CD14-positive monocyte (primary cell): ENCODE data around the gene ERC1. TPM values are rescaled to one million over a fixed set of nuclear protein-coding genes. Genes with fewer than 3 reads are reported as not detected.

Experiments used
- DNase-seq, 3 donors: peaks; one replicate each; pipeline ENCODE4 v3.0.0-alpha.2; 2011 to 2022
- H2AFZ ChIP-seq: 2 replicates; pipeline ENCODE4 v1.6.0; 2012; ENCODE audit warnings: mild to moderate bottlenecking, low read depth, low read length, inconsistent platforms; ENCODE audit not compliant: insufficient read depth, poor library complexity, severe bottlenecking
- H3K27ac ChIP-seq, 2 donors: 1 replicate in 1 of 2; 2 replicates in 1 of 2; pipeline ENCODE4 v1.5.1; 2012 to 2013; ENCODE audit warnings: low read length in 2 of 2, control low read depth in 1 of 2, inconsistent platforms in 1 of 2, low read depth in 1 of 2, mild to moderate bottlenecking in 1 of 2
- H3K27me3 ChIP-seq, 2 donors: one replicate each; pipeline versions ENCODE4 v1.6.0 to v1.6.1; 2011 to 2013; ENCODE audit warnings: low read length in 2 of 2; ENCODE audit not compliant: control insufficient read depth in 2 of 2, insufficient read depth in 2 of 2
- H3K36me3 ChIP-seq, 2 donors: replicated peaks in 1 of 2; 1 replicate in 1 of 2; 2 replicates in 1 of 2; pipeline versions ENCODE4 v1.5.1 to v1.6.1; 2012 to 2013; ENCODE audit warnings: low read length in 2 of 2, control low read depth in 1 of 2, inconsistent platforms in 1 of 2, mild to moderate bottlenecking in 1 of 2; ENCODE audit not compliant: insufficient read depth in 2 of 2, control insufficient read depth in 1 of 2
- H3K4me1 ChIP-seq, 2 donors: 1 replicate in 1 of 2; 2 replicates in 1 of 2; pipeline versions ENCODE4 v1.5.1 to v1.6.1; 2012 to 2013; ENCODE audit warnings: low read length in 2 of 2, control low read depth in 1 of 2, inconsistent platforms in 1 of 2, mild to moderate bottlenecking in 1 of 2, moderate library complexity in 1 of 2; ENCODE audit not compliant: insufficient read depth in 2 of 2, control insufficient read depth in 1 of 2
- H3K4me2 ChIP-seq: replicated peaks from 2 replicates; pipeline ENCODE3; 2012; ENCODE audit warnings: low read length, moderate library complexity, mild to moderate bottlenecking; ENCODE audit not compliant: poor library complexity, severe bottlenecking; ENCODE audit errors: extremely low read depth
- H3K4me3 ChIP-seq, 3 experiments: fragments of 200-600 bp in 1 of 3; sonication (generic) in 1 of 3; replicated peaks in 1 of 3; 1 replicate in 2 of 3; 2 replicates in 1 of 3; pipeline ENCODE4 v1.5.1; 2011 to 2013; ENCODE audit warnings: low read length in 3 of 3, mild to moderate bottlenecking in 3 of 3, control low read depth in 2 of 3, low read depth in 2 of 3, inconsistent platforms in 1 of 3, moderate library complexity in 1 of 3
- H3K79me2 ChIP-seq: 2 replicates; pipeline ENCODE4 v1.6.0; 2012; ENCODE audit warnings: mild to moderate bottlenecking, control low read depth, inconsistent platforms, low read length, moderate library complexity; ENCODE audit not compliant: insufficient read depth
- H3K9ac ChIP-seq: 2 replicates; pipeline ENCODE4 v1.6.0; 2017; ENCODE audit warnings: low read length, mild to moderate bottlenecking; ENCODE audit not compliant: insufficient read depth, poor library complexity, severe bottlenecking
- H3K9me3 ChIP-seq, 2 donors: replicated peaks in 1 of 2; 1 replicate in 1 of 2; 2 replicates in 1 of 2; pipeline versions ENCODE4 v1.5.1 to v1.6.1; 2012 to 2013; ENCODE audit warnings: low read length in 2 of 2, control low read depth in 1 of 2; ENCODE audit not compliant: control insufficient read depth in 1 of 2, insufficient read depth in 1 of 2
- H4K20me1 ChIP-seq: 2 replicates; pipeline ENCODE4 v1.6.0; 2012; ENCODE audit warnings: mild to moderate bottlenecking, low read length, control low read depth, moderate library complexity; ENCODE audit not compliant: insufficient read depth
- H3K27ac Mint-ChIP-seq, 7 donors: one replicate each; pipeline ENCODE4 v1.8.0; 2020; ENCODE audit warnings: mild to moderate bottlenecking in 7 of 7, mixed read lengths in 7 of 7, moderate library complexity in 6 of 7, inconsistent platforms in 2 of 7
- H3K27me3 Mint-ChIP-seq, 3 donors: one replicate each; pipeline ENCODE4 v1.8.0; 2021 to 2022; ENCODE audit warnings: low read depth in 3 of 3, mild to moderate bottlenecking in 3 of 3, mixed read lengths in 3 of 3, moderate library complexity in 3 of 3, inconsistent platforms in 1 of 3
- H3K36me3 Mint-ChIP-seq, 2 donors: one replicate each; pipeline ENCODE4 v1.8.0; 2020; ENCODE audit warnings: mixed read lengths in 2 of 2, inconsistent platforms in 1 of 2, mild to moderate bottlenecking in 1 of 2
- H3K4me1 Mint-ChIP-seq: one replicate; pipeline ENCODE4 v1.8.0; 2020; ENCODE audit warnings: mild to moderate bottlenecking, mixed read lengths
- H3K4me3 Mint-ChIP-seq, 2 donors: one replicate each; pipeline ENCODE4 v1.8.0; 2020; ENCODE audit warnings: mild to moderate bottlenecking in 2 of 2, mixed read lengths in 2 of 2, moderate library complexity in 1 of 2
- H3K9me3 Mint-ChIP-seq, 7 donors: one replicate each; pipeline ENCODE4 v1.8.0; 2020 to 2022; ENCODE audit warnings: mixed read lengths in 7 of 7, mild to moderate bottlenecking in 6 of 7, moderate library complexity in 6 of 7, inconsistent platforms in 2 of 7
- CTCF ChIP-seq: fragments of 200-600 bp; IDR thresholded peaks from one replicate; pipeline ENCODE4 v1.8.0; 2022; ENCODE audit warnings: antibody characterized with exemption, mild to moderate bottlenecking
- WGBS: methylation state at CpG from one replicate; pipeline ENCODE4 v1.1.5; 2013; ENCODE audit warnings: missing lambda C conversion rate; ENCODE audit not compliant: insufficient coverage; 5-methylcytosine and 5-hydroxymethylcytosine counted together
- intact Hi-C, 2 donors: fragments of 100-400 bp; cut with micrococcal nuclease; formaldehyde crosslinking; loops; one replicate each; pipeline versions ENCODE4 v1.15.0 to v1.15.1; 2023
- polyA plus RNA-seq, 3 donors: library from polyadenylated mRNA; depleted of rRNA in 1 of 3; unstranded in 2 of 3; stranded (reverse) in 1 of 3; fragments of 300-500 nt in 2 of 3; fragments of >200 nt in 1 of 3; fragmentation: Illumina TruSeq in 2 of 3; gene quantifications; 1 replicate in 2 of 3; 2 replicates in 1 of 3; pipeline ENCODE4 v1.2.3, GENCODE V29; 2012 to 2021

Gene ERC1
- polyA plus RNA-seq, 3 donors, result 4.0 to 14.3 (median 5.1) TPM

GRCh38 chr12:1284611-1285010 is 293.6 kb downstream of the ERC1 start:
- DNase-seq, result no peak
- no peak overlapping the region for H3K9ac ChIP-seq
- H3K9me3 ChIP-seq, result no peaks in the 10 kb centered on the region
- H3K27me3 ChIP-seq, result no peaks in the 10 kb centered on the region
- peaks cover 25% of the 10 kb centered on the region for H3K4me1 Mint-ChIP-seq
- H3K36me3 ChIP-seq, result no peaks in the 10 kb centered on the region
- H3K4me3 ChIP-seq, result no peak overlapping the region
- no peaks in the 10 kb centered on the region for H3K79me2 ChIP-seq
- no peak overlapping the region for H3K4me3 Mint-ChIP-seq
- H3K27ac Mint-ChIP-seq, result peak overlapping the region in 1 of 7 donors; percentile 54
- WGBS, result 100% methylated on average over 3 of the region's 4 CpGs
- H3K4me2 ChIP-seq, result no peak overlapping the region
- intact Hi-C loops, result no loop called here
- H4K20me1 ChIP-seq, result no peaks in the 10 kb centered on the region
- TF ChIP-seq CTCF, result no peak
- peaks cover 4 to 20% of the 10 kb centered on the region in 2 donors for H3K4me1 ChIP-seq
- no peak overlapping the region for H2AFZ ChIP-seq
- H3K9me3 Mint-ChIP-seq, result peaks cover 0 to 2% (median 0%) of the 10 kb centered on the region in 7 donors
- no peaks in the 10 kb centered on the region for H3K27me3 Mint-ChIP-seq
- peaks cover 8% of the 10 kb centered on the region in 2 donors for H3K36me3 Mint-ChIP-seq
- no peak overlapping the region for H3K27ac ChIP-seq

- 100% methylated on average over 2 of the region's 3 CpGs for WGBS
- H2AFZ ChIP-seq, result no peak overlapping the region
- H3K27ac Mint-ChIP-seq, result peak overlapping the region in 1 of 7 donors; percentile 16
- no peak for TF ChIP-seq CTCF
- peaks cover 34% of the 10 kb centered on the region for H3K4me1 Mint-ChIP-seq
- peaks cover 0 to 2% (median 0%) of the 10 kb centered on the region in 7 donors for H3K9me3 Mint-ChIP-seq
- peaks cover 23 to 29% of the 10 kb centered on the region in 2 donors for H3K4me1 ChIP-seq
- H3K4me3 ChIP-seq, result no peak overlapping the region
- no peak overlapping the region for H3K9ac ChIP-seq
- H3K4me3 Mint-ChIP-seq, result no peak overlapping the region
- no peaks in the 10 kb centered on the region for H3K27me3 Mint-ChIP-seq
- H3K36me3 Mint-ChIP-seq, result peaks cover 12 to 16% of the 10 kb centered on the region in 2 donors
- no peak overlapping the region for H3K4me2 ChIP-seq
- H3K27me3 ChIP-seq, result no peaks in the 10 kb centered on the region
- no peaks in the 10 kb centered on the region for H3K36me3 ChIP-seq
- DNase-seq, result no peak
- H3K79me2 ChIP-seq, result no peaks in the 10 kb centered on the region
- intact Hi-C loops, result no loop called here
- no peaks in the 10 kb centered on the region for H3K9me3 ChIP-seq
- no peaks in the 10 kb centered on the region for H4K20me1 ChIP-seq
- H3K27ac ChIP-seq, result no peak overlapping the region
Observed at GRCh38 chr12:1287446-1287975, 296.5 kb downstream of the ERC1 start.
